NCI-H345 (cell line): ENCODE measurements around the gene GPT2.

Source experiments
- DNase-seq: peaks from one replicate; lab custom pipeline; 2025; lab: John Stamatoyannopoulos, UW

The GPT2 gene

GRCh38 chr16:46883690-46884512 is at the start of gene GPT2:
Gene GPT2, plus strand, starts transcription at chr16:46884362. Its CDS starts 354 bp downstream, at chr16:46884716.
- DNase-seq, result peak; percentile 90

GRCh38 chr16:46836534-46837530 is 47.3 kb upstream of the GPT2 start:
- DNase-seq, result no peak

GRCh38 chr16:46839986-46840443 is 44.1 kb upstream of the GPT2 start:
- DNase-seq, result peak; percentile 35

- DNase-seq, result no peak
Observed at GRCh38 chr16:46842192-46842895, 41.8 kb upstream of the GPT2 start.

- no peak for DNase-seq
Observed at GRCh38 chr16:46843898-46844642, 40.1 kb upstream of the GPT2 start.

GRCh38 chr16:46844771-46845170 is 39.4 kb upstream of the GPT2 start:
- DNase-seq, result no peak

GRCh38 chr16:46845952-46846351 is 38.2 kb upstream of the GPT2 start:
- no peak for DNase-seq

GRCh38 chr16:46848768-46849764 is 35.1 kb upstream of the GPT2 start:
- DNase-seq, result no peak

- DNase-seq, result no peak
Observed at GRCh38 chr16:46850619-46851555, 33.3 kb upstream of the GPT2 start.

- no peak for DNase-seq
Observed at GRCh38 chr16:46852130-46852529, 32.0 kb upstream of the GPT2 start.

- peak; percentile 54 for DNase-seq
Observed at GRCh38 chr16:46853713-46854443, 30.3 kb upstream of the GPT2 start.

- DNase-seq, result no peak
Observed at GRCh38 chr16:46854846-46855245, 29.3 kb upstream of the GPT2 start.

GRCh38 chr16:46855389-46855788 is 28.8 kb upstream of the GPT2 start:
- DNase-seq, result no peak

- peak; percentile 17 for DNase-seq
Observed at GRCh38 chr16:46857368-46857945, 26.7 kb upstream of the GPT2 start.

GRCh38 chr16:46858151-46858550 is 26.0 kb upstream of the GPT2 start:
- no peak for DNase-seq

GRCh38 chr16:46859719-46860152 is 24.4 kb upstream of the GPT2 start:
- DNase-seq, result no peak

GRCh38 chr16:46862555-46863447 is 21.4 kb upstream of the GPT2 start:
- DNase-seq, result no peak
